GM21447 (cell line): ENCODE data around the gene DPP6.

Experiments used
- ATAC-seq: cut with Tn5 transposase; IDR thresholded peaks from one replicate; pipeline ENCODE4 v1.9.1; 2021; ENCODE audit not compliant: unreplicated experiment

DPP6 gene

DNA sequence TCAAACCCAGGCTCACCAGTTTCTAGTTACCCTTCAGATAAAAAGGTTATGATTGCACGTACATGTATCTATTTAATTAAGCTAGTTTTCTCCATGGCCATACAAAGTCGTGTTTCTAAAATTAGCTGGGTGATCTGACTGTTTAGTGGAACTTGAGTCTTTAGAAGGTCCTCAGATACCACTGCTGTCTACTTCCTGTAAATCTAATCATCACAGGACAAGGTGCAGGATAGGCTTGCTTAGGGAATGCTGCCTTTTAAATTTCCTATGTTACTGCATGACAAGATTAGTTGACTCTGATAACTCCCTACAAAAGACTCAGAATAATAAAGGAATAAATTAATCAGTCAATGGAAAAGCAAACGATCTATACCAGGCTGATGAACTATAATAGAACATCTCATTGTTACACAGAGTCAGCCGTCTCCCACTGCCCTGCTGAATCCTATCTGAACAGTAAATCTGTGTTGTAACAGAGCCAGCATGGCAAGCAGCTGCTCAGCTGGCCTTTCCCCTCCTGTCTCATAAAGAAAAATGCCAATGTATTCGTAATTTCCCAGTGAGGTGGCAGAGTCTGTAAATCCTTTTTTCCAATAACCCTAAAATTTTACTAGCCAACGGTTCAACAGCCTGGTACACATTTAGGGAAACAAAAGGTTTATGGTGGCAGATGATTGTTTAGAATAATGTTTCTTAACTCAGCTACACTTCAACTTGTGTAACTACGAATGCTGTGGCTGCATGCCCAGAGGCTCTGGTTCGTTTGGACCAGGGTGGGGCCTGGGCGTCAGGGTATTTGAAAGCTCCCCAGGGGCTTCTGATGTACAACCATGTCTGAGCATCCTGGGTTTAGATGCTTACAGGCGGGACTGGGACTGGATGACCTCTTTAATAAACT is 632.7 kb downstream of the DPP6 start:
- no peak for ATAC-seq

DNA sequence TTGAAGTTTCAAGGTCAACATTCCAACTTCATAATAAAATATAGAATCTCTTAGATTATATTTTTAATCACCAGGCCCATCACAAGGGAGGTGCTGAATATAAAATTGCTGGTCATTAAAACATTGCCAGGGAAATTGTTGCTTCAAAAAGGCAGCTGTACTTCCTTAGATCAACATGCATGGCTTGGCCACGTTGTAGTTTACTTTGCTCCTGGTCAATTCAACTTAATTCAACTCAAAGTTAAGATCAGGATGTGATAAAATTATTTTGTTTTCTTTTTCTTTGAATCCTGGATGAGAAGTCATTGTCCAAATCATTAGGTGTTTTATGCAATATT is 633.3 kb downstream of the DPP6 start:
- no peak for ATAC-seq

DNA sequence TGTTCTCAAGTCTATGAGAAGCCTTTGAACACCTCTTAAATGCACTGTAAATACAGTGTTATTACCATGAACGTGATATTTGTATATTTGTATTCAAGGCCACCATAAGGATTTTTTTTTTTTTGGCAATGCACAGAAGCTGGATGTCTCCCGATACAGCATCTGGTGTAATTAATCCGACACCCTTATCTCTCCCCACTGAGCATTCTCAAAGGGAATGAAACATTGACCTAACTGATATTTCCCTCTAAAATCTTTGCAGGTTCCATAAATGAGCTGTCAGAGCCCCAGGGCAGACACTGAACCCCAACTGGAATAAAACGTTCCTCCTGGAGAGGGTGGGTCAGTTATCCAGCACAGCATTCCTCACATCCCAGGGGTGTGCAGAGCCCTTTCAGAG is 634.1 kb downstream of the DPP6 start:
- ATAC-seq: no peak

DNA sequence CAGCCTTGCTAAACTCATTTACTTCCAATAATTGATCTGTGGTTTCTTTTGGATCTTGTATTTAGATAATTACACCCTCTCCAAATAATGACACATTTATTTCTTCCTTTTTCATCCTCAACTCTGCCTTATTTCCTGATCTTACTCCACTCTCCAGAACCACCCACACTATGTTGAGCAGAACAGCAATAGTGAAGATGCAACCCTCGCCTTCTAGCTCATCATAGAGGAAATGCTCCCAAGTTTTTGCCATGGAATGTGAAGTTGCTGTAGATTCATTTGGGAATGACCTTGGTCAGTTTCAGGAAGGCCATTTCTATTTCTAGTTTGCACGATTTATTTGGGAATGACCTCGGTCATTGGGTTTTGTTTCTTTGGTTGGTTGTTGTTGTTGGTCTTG is 636.8 kb downstream of the DPP6 start:
- ATAC-seq: no peak

DNA sequence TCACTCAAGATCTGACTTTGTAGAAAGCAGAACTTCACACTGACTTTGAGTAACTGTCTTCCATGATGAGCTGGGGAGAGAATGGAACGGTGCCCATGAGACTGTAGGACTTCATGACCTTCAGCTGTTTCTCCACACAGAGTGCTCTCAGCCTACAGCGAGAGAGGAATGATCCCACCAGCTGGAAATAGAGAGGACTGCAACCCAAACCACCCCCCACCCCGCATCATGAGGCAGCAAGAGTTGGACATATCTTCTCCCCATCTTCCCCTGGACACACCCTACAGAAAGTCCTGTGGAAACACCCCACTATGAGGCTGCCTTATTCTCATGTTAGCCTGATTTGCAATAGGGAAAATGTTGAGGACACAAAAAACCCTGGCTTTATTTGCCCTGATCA is 638.2 kb downstream of the DPP6 start:
- ATAC-seq: no peak

DNA sequence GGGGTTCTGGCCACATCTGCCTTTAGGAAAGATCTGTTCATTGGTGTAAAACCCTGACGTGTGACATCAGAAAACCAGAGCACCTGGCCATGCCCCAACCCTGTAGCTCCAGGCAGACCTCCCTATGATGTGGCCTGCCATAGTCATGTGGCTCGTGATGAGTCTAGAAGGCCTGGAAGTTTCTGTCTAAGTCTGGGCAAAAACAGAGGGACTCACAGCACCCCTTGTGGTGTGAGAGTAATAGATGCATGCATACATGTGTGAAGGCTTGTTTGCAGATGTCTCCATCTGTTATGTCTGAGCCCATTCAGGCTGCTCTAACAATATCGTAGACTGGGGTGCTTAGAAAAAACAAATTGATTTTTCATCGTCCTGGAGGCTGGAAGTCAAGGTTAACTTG is 641.5 kb downstream of the DPP6 start:
- ATAC-seq: no peak

DNA sequence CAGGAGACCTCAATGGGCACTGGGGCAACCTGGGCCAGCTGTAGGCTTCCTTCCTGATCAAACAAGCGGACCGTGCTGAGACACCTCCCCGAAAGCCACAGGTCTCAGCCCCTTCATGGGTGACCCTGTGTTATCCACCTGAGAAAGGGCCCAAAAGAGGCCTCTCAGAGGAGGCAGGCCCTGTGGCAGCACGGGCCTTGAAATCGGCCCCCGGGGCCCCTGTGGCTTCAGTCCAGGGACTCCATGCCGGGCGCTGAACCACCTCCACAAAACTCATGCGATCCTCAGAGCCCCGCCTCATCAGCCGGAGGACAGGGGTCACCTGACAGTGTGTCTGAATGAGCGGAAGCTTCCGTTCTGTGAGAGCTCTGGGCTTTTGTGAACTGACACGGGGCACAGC is 643.6 kb downstream of the DPP6 start:
- no peak for ATAC-seq

DNA sequence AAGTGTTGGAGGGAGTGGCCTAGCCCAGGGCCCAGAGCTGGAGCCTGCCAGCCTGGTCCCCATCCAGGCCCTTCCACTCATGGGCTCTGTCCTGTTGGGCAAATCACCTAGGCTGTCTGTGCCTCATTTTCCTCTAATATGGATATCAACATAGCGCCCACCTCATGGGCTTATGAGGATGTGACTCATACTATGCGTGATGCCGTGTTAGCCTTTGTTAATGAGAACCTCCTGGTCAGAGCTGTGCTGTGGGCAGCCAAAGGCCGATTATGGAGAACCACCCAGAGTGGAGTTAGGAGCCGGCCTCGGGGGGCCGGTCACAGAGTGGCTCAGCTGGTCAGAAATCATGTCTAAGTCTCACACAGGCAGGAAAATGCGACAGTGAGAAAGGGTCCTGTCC is 644.4 kb downstream of the DPP6 start:
- no peak for ATAC-seq

DNA sequence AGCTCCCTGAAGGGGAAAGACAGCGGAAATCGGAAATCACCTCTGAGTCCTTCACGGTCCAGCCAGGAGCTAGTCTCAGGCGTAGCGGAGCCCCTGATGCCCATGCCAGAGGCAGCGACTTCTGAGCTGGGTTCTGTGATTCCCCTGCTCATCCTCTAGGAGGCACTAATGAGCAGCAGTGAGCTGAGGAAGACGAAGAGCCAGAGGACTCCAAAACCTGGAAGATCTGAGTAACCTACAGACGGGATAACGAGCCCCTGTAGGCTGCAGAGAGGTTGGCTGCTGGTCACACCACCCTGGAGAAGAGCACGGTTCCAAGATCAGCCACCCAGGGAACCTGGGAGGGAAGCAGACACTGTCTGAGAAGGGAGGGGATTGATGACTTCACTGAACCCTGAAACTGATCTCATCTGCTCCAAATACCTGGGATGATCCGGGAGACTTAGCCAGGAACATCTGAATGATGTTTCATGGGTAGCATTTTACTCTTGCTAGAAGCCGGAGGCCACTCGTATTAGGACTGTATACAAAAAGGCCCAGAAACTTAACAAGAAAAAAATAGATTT is 646.6 kb downstream of the DPP6 start:
- ATAC-seq: no peak

DNA sequence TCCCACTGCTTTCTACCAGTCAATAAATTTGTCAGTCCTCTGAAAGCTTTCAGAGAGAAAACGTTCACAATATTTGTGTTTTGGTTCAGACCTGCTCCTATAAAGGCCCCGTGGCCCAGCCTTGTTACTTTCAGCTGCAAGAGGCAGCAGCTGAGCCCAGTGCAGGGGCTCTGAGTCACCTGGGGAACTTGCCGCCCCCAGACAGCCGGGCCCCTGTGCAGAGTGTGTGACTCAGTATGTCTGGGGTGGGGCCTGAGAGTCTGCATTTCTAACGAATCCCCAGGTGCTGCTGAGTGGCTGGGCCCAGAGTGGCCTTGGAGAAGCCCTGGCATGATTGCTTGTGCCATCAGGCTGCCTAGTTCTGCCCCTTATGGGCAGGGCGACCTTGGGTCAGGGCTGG is 647.2 kb downstream of the DPP6 start:
- no peak for ATAC-seq

DNA sequence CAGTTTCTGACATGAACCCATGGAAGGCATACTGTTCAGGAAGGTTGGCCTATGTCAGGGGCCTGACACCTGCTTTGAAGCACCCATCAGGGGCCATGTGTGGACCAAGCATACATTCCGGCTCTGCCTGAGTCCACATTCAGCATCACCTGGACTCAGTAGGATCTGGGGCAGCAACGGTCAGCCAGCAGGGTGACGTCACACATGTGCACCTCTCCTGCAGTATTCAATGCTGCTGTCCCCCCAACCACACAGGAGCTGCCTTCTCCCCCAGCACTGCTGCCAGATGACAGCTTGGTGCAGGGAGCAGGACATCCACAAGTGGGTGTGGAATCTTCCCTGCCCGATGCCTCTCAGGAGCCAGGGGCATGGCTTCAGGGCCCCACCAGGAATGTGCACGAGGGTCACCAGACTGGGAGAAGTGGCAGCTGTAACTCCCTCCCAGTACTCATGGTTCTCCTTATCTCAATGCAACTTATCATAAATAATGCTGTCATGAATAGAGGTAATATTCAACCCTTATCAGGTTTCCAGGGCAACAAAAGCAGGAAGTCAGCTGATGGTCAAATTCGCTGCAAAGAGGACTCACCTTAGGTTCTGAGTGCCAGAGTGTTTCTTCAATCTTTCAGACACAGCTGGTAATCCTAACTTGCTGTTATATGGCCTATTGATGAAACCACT is 657.8 kb downstream of the DPP6 start:
- no peak for ATAC-seq

DNA sequence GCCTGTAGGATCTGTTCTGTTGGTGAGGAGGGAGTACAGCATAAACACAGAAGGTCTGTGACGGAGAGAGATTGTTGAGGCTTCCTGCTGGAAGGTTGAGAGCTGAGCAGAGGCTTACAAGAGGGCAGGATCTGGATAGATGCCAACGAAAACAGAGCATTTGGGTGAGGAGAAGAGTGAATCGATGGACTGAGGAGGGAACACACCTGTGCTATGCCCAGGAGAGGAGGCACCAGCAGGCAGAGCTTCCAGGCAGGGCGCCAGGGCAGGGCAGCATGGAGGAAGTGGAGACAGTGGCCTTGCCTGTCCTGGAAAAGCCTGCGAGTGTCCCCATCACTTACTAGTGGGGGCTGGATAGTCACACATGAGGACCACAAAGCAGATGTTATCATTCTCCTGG is 667.8 kb downstream of the DPP6 start:
- ATAC-seq: no peak

DNA sequence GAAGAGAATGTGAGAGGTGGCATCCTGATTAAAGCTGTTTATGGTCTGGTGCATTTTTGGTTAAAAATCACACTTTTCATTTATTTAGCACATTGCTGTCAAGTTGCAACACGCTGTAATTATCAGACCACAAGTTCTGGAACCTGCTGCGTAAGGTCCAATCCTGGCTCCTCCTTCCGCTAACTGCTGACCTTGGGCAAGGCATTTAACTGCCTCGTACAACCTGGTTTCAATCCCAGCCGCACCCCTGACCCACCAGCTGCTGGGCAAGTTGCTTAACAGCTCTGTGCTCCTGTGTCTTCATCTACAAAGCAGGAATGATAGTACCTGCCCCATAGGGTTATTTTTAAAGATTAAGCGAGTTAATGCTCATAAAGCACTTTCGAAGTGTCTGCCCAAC is 668.9 kb downstream of the DPP6 start:
- no peak for ATAC-seq

DNA sequence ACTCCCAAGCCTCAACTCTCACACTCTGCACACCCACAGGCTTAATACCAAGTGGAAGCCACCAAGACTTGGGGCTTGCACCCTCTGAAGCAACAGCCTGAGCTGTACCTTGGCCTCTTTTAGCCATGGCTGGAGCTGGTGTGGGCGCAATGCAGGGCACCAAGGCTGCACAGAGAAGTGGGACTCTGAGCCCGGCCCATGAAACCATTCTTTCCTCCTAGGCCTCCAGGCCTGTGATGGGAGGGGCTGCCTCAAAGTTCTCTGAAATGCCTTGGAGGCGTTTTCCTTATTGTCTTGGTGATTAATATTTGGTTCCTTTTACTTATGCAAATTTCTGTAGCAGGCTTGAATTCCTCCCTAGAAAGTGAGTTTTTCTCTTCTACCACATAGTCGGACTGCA is 674.2 kb downstream of the DPP6 start:
- no peak for ATAC-seq

DNA sequence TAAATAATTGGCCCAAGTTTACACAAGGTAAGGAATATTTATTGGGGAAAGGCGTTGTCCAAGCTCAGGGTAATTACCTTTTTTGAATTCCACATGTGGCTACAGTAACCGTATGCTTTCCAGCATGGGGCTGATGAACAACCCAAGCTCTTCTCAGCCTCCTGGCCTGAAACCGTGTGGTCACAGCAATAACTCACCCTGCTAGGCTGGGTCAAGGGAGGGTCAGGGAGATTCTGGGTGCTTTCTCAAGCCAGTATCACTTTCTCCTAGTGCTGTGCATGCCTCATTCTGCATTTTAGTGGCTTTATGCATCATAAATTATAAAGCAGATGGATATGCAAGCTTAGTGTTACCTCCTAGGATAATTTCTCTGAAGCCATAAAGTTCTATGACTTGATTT is 676.9 kb downstream of the DPP6 start:
- ATAC-seq: no peak

DNA sequence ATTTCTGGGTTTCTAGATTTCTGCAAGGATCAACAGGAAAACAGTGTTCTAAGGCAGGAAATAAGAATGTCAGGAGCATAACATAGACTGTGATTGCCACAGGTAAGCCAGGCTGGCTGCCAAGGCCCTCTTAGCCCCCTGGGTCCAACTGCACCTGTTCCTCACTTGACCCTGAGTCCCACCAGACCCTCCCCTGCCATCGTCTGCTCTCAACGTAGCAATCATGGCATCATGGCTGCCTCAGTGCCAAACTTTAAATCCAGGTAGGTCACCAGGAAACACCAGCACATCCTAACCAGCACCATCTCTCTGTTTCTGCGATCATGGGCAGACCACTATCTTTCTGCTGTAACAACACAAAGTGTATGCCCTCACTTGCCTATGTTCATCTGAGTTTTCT is 683.6 kb downstream of the DPP6 start:
- ATAC-seq: no peak

DNA sequence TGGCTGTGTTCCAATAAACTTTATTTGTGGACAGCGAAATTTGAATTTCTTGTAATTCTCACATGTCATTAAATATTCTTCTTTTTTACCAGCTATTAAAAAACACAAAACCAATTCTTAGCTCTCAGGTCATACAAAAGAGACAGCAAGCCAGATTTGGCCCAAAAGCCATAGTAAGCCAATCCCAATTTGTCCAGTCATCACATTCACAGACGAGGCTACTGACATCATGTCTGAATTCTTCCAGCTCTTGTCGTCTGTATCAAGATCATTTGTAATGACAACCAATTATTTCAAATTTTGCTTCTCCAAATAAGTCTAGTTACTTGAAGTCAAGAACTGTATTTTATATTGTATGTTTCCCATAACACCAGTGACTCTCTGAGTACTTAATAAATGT is 684.2 kb downstream of the DPP6 start:
- no peak for ATAC-seq

DNA sequence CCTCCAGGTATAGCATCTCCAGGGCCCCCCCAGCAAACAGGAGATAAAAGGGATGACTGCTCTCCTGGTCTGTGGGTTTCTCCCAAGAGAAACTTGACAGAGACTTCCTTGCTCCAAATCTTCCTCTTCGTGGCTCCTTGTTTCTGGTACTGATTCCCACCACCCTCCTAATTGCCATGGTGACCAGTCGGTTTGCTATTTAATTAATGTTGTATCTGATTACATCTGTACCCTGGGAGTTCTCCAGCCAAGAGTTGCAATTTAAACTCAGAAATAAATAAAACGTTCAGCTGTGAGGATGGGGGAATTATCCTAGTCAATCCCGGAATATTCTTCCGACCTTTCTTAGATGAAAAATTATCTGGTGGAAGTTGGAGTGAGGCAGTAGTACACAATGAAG is 686.0 kb downstream of the DPP6 start:
- ATAC-seq: no peak

DNA sequence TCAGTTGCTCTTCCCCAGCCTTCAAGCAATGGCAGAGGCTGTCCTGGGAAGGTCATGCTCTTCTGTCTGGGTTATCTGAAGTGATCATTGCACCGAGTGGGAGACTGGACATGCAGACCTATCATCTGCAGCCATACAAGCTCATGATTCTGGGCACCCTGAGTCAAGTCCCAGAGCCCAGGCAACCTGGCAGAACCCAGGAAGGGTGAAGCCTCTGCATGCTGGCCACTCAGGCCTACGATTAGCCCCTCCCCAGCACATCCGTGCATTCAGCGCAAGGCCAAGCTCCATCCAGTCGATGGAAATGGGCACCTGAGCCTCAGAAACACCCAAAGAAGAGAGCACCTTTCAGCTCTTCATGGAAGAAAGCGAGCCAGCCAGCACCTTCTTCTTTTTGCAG is 688.9 kb downstream of the DPP6 start:
- ATAC-seq: no peak

DNA sequence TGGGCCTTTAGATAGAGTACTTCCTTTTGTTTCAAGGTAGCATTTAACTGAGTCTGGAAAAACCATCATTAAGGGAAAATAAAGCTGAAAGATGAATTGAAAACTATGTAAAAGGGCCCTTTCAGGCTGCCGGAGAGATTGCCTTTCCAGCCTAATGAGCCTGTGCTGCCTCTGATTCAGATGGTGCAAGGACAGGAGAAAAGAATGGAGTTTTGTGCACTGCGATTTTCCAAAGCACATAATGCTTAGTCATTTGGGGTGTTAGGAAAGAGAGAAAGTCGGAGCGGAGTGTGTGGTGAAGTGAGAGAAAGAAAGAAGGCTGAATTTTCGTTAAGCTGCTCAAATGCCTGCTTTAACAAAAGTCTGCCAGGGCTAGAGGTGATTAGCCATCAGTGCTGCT is 691.0 kb downstream of the DPP6 start:
- ATAC-seq: no peak

DNA sequence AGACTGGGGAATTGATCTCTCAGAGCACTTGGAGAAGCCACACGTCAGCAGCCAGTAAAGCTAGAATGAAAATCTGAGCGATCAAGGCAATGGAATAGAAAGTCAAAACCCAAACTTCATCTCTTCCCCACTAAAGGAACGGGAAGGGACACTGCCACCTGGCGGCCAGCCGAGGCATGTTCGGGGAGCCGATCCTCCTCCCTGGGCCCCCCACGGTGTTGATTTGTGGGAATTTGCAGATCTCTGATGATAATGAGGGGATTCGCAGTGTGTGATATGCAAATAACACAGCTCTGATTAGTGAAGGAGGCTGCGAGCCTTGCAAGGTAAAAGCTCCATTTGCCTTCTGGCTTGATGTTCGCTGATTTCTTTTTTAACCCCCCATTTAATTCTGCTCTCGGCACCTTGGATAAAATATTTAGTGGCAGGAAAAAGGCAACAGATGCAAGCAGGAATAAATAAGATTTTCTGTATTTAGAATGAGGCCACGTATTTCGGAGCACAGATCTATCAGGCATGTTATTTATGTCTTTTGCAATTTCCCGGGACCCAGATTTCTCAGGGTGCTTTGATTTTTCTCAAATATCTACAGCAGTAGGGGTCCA is 692.2 kb downstream of the DPP6 start:
- ATAC-seq: no peak

DNA sequence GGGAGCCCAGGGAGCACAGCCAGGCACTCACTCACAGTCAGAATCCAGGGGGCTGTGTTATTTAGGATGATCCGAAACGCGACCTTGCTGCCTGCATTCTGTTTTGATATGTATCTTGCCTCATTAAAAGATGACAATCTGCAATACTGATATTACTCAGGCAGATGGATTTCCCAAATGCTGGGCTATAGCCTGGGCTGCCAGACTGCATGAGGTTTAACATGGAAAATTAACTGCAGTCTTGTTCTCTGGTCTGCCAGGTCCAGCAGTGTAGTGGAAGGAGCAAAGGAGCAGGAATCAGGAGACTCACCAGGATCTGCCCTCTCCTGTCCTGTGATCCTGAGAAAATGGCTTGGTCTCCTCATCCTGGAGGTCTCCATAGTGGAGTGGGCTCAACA is 692.7 kb downstream of the DPP6 start:
- ATAC-seq: no peak
